ENCODE measurements around the gene NFATC2. TPM values are rescaled to one million over a fixed set of nuclear protein-coding genes. Genes with fewer than 3 reads are reported as not detected.

NFATC2 gene
- total RNA-seq, 4 donors from 2014 or later: 4.1 to 51.5 (median 8.7) TPM

DNA sequence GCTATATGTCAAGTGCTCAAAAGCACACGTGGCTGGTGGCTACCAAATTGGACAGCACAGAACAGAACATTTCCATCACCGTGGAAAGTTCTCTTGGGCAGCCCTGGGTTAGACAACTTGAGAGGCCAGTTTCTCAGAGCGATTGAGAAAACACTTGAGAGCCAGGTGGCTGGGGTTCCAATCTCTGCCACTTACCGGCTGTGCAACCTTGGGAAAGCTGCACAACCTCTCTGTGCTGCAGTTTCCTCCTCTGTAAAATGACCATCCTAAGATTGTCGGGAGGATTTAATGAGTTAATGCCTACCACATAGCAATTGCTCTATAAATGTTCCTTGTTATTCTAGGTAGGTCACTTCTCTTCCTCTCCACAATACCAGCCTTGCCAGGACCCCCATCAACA is 25.1 kb upstream of the NFATC2 start:
- DNase-seq (ENCODE audit: low spot score) (no peak), ATAC-seq (ENCODE audit: low FRiP score) (no peak)
- TF ChIP-seq, protein P1, sequence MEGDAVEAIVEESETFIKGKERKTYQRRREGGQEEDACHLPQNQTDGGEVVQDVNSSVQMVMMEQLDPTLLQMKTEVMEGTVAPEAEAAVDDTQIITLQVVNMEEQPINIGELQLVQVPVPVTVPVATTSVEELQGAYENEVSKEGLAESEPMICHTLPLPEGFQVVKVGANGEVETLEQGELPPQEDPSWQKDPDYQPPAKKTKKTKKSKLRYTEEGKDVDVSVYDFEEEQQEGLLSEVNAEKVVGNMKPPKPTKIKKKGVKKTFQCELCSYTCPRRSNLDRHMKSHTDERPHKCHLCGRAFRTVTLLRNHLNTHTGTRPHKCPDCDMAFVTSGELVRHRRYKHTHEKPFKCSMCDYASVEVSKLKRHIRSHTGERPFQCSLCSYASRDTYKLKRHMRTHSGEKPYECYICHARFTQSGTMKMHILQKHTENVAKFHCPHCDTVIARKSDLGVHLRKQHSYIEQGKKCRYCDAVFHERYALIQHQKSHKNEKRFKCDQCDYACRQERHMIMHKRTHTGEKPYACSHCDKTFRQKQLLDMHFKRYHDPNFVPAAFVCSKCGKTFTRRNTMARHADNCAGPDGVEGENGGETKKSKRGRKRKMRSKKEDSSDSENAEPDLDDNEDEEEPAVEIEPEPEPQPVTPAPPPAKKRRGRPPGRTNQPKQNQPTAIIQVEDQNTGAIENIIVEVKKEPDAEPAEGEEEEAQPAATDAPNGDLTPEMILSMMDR (IDR thresholded peaks at IDR 0.05): no peak

DNA sequence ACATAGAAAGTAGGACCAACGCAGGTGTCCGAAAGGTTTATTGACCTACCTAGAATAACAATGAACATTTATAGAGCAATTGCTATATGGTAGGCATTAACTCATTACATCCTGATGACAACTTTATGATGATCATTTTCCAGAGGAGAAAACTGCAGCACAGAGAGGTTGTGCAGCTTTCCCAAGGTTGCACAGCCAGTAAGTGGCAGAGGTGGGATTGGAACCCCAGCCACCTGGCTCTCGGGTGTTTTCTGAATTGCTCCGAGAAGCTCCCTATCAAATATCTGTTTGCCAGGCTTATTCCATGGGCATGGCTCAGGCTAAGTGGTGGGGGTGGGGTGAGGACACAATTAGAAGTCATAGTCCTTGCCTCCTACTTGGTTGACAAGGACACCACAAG is 24.1 kb upstream of the NFATC2 start:
- ATAC-seq (ENCODE audit: low FRiP score) (no peak), DNase-seq (ENCODE audit: low spot score) (no peak)
- TF ChIP-seq, protein P1 (IDR thresholded peaks at IDR 0.05): no peak

DNA sequence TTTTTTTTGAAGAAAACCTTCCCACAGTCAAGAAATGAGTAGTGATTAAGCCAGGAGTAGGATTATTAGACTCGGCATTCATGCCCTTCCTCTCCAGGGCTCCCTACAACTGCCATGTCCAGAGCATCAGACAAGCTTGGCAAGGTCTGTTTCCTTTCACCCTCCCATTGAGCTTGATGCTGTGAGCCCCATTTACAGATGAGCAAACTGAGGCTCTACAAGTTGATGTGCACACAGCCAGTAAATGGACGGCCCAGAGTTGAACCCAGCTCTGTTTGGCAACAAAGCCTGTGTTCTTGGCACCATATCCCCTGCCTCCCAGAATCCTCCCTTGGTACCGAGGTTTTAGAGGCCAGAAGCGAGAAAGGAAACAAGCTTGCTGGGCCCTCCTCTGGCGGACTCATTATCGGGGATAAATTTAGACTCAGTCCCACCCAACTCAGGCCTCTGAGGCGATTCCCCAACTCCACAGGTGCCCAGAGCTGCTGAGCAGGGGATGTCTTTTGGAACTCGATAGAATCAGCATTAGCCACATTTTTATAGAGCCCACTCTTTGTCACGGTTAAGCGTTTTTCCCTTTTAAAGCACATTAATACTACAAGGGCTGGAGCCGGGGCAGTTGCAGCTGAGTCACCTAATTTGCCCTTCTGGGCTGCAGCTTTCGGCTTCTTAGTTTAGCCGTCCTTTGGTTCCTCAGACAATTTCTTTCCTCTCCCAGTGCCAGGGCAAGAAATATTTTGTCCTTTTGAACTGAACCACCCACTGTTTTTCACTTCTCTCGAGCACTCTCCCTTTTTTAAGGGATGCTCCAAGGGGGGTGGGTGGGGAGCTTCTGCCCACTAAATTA is 23.0 kb upstream of the NFATC2 start:
- DNase-seq (ENCODE audit: low spot score) (no peak), ATAC-seq (ENCODE audit: low FRiP score) (peak; percentile 21)
- TF ChIP-seq, protein P1 (IDR thresholded peaks at IDR 0.05): no peak

DNA sequence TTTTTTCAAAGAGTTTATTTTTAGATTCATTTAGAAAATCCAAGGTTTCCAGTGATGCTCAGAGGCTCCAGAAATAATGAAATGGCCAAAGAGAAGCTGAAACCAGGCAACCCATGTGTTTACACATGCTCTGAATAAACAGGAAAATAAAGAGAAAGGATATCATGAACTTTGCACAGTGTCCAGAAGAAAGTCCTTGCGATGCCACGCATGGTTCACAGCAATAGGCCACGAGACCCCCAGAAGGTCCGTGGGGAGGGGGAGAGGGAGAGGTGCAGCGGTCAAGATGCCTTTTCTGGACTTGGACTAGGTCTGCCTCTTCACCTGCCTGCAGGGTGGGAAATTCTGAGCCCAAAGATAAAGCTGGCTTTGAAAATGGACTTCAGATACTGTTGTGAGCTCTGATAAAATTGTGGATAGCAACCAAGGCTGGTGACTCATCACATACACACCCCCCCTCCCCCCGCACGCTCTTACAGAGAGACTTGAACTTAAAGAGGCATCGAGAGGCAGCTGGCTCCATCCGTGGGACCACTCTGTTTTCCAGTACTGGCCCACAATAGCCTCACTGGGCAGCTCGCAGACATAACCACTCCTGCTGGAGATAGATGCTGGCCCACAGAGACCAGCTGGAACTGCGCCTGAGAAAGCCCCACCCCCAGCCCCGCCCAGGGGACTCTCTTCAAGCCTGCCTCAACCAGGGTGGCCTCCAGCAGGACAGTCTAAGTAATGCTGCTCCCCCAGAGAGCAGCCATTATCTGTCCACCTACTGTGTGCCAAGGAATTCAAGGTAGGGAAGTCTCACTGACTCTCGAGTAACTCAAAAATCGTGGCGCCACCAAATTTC is 21.2 kb upstream of the NFATC2 start:
- TF ChIP-seq, protein P1 (IDR thresholded peaks at IDR 0.05): no peak
- DNase-seq (ENCODE audit: low spot score) (peak; percentile 38), ATAC-seq (ENCODE audit: low FRiP score) (peak; percentile 33)

DNA sequence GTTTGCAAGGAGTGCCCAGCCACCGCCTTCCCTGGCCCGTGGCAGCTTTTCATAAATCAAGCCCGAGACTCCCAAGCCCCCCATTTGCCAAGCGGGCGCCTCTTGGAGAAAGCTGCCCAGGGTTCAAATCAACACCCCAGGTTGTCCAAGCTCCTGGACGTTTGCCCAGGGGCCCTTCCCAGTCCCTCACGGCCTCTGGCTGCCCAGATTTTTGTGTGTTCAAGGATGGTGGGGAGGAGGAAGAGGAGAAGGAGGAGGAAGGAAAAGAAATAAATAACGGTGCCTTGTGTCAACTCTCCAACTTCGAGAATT is 20.6 kb upstream of the NFATC2 start:
- TF ChIP-seq, protein P1 (IDR thresholded peaks at IDR 0.05): no peak
- ATAC-seq (ENCODE audit: low FRiP score) (no peak), DNase-seq (ENCODE audit: low spot score) (no peak)

DNA sequence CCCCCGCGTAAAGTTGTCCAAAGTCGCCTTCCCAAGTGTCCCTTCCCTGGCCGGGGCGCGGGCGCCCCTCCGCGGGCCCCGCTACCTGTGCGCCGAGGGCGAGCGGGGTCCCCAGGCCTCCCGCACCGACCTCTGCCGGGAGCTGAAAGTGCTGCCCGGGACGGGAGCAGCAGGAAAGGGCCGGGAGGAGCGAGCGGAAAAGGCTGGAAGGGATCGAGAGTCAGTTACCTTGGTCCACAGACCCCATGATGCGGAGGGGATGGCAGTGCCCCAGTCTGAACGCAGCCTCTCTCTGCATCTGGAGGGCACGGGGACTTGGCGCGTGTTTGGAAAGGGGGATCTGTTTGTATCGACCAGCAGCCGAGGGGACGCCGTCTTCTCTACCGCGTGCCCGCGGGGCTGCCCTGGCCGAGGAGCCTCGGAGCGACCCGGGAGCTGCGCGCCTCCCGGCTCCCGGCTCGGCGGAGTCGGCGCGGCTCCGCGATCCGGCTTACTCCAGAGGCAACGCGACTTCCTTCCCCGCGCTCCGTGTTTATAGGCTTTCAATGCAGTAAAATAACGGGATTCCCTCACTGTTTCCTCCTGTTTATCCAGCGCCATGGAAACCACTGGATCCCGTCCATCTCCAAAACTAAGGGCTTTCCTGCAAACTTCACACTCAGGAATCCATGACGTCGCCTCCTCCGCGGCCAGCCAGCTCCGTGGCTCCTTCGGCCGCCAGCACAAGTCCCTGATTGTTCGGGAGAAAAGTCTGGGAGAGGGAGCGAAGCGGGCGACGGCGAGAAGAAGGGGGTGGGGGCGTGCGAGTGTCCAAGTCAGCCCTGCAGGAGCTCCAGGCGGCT is 20.0 kb upstream of the NFATC2 start:
- ATAC-seq (ENCODE audit: low FRiP score) (peak; percentile 64), DNase-seq (ENCODE audit: low spot score) (peak; percentile 45)
- TF ChIP-seq, protein P1 (IDR thresholded peaks at IDR 0.05): no peak

Data from omental fat pad (tissue), 4 donors.